GM12872 (cell line): Measurements from ENCODE around the gene JDP2.

Source experiments
- TF ChIP-seq, protein P1 (sequence below): IDR thresholded peaks from 3 replicates; pipeline ENCODE4 v1.5.1; 2011; ENCODE audit warnings: low read depth, mild to moderate bottlenecking, low read length, moderate library complexity; ENCODE audit not compliant: insufficient read depth

The JDP2 gene

DNA sequence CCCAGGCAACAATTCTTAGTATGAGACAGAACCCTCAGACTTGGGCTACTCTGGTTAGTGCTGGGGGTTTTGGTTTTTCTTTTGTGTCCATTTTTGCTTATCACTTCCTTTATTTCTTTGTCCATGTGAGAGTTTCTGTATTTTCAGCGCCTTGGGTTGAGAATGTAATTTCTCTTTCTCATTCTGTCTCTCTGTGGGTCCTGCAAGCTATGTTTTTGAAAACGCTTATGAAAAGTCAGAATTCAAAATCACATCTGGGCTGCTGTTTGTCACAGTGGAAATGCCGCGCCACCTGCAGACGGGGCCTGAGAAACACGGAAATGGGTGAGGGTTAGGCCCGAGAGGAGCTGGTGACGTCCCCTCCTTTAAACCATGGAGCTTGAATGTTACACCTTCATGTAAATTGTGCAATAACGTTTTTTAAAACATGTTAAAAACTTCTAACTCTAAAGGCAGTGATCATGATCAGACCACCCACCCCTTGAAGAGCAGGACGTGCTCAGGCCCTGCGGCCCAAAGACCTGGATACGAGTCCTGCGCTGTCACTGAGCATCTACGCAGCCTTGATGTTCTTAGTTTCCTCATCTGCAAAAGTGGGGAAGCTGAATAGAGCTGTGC, 26.1 kb downstream of the JDP2 start:
- TF ChIP-seq, protein P1, sequence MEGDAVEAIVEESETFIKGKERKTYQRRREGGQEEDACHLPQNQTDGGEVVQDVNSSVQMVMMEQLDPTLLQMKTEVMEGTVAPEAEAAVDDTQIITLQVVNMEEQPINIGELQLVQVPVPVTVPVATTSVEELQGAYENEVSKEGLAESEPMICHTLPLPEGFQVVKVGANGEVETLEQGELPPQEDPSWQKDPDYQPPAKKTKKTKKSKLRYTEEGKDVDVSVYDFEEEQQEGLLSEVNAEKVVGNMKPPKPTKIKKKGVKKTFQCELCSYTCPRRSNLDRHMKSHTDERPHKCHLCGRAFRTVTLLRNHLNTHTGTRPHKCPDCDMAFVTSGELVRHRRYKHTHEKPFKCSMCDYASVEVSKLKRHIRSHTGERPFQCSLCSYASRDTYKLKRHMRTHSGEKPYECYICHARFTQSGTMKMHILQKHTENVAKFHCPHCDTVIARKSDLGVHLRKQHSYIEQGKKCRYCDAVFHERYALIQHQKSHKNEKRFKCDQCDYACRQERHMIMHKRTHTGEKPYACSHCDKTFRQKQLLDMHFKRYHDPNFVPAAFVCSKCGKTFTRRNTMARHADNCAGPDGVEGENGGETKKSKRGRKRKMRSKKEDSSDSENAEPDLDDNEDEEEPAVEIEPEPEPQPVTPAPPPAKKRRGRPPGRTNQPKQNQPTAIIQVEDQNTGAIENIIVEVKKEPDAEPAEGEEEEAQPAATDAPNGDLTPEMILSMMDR, result peak; percentile 62

DNA sequence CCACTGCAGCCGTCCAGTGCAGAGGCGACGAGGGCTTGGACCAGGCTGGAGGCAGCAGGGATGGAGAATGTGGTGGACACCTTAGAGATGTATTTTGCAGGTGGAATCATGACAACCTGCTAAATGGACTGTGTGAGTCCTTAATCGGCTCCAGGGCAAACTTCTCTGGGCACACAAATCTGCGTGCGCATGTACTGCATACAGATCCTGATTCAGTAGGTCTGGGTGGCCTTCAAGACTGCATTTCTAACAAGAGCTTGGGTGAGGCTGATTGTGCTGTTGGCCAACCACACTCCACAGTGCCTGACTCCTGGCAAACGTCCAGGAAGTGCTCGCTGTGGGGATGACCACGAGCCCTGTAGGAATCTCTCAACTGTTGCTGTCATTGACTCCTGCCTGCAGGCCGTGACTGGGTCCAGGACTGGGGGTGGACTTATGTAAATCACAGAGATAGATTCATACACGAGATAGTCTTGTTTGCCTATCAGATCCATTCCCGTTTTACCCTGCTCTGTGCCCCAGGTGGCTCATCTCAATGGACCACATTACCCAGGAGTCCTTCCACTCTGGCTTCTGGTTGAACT, 27.2 kb downstream of the JDP2 start:
- TF ChIP-seq, protein P1, result no peak

DNA sequence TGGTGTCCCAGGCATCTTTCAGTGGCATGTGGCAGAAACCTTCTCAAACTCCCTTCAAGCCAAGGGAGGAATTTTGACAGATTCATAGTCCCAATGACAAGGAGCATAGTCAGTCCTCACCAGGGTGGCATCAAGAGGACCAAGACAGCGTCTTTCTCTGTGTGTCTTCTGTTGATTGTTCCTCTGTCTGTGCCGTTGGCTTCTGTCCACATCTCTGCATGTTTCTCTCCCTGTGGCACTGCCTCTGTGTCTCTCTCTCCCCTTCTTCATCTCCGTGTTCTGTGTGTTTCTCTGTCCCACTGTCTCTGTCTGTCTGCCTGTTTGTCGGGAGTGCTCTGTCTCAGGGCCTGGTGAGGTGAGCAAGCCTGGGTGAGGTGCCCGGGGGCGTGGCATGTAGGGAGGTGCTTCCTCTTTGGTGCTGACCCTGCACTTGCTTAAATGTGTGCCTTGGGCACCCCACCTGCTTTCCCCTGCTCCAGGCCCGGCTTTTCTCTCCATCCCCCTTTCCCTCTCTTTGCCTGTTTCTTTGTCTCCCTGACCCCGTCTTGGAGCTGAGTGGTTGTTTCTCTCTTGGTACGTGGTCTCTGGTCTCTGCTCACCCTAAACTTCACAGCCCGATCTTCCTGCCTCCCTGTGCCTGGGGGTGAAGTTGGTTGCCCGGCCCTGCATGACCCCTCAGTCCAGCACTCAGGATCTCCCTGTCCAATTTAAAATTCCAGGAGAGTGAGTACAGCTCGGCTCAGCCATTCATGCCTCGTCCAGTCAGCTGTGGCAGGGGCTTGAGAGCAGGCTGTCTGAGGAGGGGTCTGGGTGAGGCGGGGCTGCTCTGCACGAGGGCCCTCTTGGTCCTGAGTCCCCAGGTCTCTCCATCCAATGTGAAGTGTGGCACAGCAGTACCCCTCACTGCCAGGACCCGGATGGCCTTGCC, 28.5 kb downstream of the JDP2 start:
- TF ChIP-seq, protein P1, result no peak

DNA sequence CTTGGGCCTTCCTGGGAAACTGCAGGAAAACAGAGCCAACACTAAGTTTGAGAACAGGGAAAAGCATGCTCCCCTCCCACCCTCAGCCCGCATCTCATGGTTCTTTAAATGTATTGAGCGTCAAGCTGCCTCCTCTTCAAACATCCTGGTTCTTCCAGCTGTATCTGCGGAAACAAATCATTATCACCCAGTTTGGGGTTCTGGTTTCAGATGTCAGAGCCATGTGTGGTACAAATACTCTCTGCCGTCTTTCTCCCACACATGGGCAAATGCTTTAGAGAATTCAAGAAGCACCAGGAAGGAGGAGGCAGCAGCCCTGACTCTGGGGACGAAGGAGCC, 29.1 kb downstream of the JDP2 start:
- TF ChIP-seq, protein P1, result no peak

DNA sequence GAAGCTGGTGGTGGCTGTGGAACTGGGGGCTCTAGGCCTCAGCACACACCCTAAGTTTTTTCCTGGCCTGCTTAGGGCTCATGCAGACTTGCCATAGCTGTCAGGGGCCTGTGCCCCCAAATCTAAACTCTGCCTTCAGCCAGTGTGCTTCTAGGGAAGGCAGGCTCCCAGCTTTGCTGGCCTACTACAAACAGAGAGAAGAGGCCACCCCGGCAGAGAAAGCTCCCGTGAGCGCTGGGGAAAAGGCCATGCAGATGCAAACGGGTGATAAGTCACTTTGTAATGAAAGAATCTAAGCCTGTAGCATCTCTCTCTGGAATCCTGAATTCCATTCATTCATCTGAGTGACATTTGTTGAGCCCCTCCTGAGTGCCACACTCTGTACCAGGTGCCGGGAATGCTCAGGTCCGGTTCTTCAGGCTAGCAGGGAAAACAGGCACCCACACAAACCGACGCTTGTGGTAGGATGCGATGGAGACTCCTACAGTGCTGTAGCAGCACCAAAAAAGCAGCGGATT, 29.9 kb downstream of the JDP2 start:
- TF ChIP-seq, protein P1, result no peak

DNA sequence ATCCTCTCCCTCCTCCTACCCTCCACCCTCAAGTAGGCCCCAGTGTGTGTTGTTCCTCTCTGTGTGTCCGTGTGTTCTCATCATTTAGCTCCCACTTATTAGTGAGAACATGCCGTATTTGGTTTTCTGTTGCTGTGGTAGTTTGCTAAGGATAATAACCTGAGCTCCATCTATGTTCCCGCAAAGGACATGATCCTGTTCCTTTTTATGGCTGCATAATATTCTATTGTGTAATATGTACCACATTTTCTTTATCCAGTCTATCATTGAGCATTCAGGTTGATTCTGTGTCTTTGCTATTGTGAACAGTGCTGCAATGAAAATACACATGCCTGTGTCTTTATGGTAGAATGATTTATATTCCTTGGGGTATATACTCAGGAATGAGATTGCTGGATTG, 30.5 kb downstream of the JDP2 start:
- TF ChIP-seq, protein P1, result no peak

DNA sequence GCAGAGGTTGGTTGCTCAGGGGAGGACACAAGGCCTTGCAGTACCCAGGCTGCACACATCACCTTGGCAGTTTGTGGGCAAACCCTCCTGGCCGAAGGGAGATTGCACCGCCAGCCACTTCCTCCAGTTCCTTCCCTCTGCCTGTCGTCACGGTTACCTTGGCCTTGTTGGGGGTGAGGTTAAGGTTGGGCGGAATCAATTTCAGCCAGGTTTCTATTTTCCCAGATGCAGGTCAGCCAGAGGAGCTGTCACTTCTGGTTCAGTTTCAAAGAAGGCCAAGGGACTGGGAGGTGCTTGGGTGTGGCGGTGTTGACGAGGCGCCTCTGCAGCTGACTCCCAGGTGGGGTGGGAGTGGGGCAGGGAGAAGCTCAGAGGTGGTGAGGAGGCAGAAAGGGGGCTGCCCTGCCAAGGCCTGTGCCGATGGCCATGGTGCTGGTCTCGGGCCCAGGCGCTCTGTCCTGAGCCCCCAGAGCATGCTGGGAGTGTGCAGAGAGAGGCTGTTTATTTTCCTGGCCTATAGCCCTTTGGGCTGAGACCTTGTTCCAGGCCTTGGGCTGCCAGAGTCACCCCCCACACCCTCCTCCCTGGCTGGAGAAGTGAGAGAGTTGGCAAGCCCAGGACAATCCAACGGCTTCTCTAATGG, 31.4 kb downstream of the JDP2 start:
- TF ChIP-seq, protein P1, result no peak
